ENCODE results near the gene SLC39A1.
"Not testable (repeated sequence)": the region's sequence is repeated elsewhere in the genome, so short reads cannot be mapped to it uniquely, and the experiment has no call there.

SLC39A1 gene

GRCh38 chr1:153928791-153929341, 34.5 kb downstream of the SLC39A1 start:
- DNase-seq: peak; percentile 87

GRCh38 chr1:153928245-153928644, 35.1 kb downstream of the SLC39A1 start:
- DNase-seq: peak; percentile 39

DNA sequence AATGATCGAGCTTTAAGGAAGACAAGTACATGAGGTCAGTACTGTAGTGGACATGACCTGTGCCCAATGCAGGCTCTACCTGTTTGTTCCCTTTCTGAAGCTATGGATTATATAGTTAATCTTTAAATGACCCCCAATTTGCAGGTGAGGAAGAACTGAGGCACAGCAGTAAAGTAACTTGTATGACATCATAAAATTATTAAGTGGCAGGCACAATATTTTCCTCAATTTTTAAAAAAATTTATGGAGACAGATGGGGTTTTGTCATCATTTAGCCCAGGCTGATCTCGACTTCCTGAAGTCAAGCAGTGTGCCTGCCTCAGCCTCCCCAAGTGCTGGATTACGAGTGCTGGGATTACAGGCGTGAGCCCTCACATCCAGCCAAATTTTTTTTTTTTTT, 36.9 kb downstream of the SLC39A1 start:
- DNase-seq: no peak

DNA sequence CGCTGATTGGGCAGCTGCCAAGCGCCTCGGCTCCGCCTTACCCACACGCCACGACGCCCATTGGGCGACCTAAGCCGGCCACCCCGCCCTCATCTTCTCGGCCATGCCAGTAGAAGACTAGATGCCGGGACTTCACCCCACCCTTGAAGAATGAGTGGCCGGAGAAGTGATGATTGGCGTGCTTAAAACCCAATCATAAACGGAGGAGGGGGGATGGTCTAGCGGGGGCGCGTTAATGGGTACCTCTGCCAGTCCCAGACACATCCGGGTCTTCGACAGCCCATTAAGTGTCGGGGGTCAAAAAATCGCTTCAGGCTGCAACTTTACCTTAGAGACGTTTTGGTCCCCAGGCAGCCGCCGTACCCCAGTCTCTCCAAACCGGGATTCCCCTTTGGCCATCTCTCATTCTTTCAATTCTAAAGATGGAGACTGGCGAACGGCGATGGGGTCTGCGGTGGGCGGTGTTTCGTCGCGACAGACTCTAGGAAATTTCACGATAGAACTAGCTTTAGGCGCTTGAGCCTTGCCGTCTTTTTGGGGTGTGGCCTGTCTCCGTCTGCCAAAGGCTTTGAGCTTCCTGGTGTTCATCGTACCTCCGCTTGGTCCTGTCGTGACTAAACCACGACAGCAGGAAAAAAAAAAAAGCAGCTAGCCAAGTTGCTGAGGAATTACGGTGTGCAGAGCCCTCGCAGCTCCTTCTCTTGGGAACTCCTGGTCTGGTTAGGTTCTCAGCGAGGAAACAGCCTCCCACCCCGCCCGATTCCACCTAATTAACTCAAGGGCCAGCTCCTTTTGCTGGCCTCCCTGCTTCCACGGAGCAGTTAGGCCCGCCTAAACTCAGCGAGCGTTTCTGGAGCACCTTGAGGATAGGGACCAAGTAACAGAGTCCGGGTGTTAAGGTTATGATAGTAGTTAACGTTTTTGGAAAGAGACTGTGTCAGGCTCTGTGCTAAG, 40.1 kb downstream of the SLC39A1 start, which contains the start of gene GATAD2B:
TSS of gene GATAD2B (minus strand) at position 1 of the 954 bp plus-strand sequence. CDS start 94,625 bp downstream, outside the sequence.
- DNase-seq: peak; percentile 100

DNA sequence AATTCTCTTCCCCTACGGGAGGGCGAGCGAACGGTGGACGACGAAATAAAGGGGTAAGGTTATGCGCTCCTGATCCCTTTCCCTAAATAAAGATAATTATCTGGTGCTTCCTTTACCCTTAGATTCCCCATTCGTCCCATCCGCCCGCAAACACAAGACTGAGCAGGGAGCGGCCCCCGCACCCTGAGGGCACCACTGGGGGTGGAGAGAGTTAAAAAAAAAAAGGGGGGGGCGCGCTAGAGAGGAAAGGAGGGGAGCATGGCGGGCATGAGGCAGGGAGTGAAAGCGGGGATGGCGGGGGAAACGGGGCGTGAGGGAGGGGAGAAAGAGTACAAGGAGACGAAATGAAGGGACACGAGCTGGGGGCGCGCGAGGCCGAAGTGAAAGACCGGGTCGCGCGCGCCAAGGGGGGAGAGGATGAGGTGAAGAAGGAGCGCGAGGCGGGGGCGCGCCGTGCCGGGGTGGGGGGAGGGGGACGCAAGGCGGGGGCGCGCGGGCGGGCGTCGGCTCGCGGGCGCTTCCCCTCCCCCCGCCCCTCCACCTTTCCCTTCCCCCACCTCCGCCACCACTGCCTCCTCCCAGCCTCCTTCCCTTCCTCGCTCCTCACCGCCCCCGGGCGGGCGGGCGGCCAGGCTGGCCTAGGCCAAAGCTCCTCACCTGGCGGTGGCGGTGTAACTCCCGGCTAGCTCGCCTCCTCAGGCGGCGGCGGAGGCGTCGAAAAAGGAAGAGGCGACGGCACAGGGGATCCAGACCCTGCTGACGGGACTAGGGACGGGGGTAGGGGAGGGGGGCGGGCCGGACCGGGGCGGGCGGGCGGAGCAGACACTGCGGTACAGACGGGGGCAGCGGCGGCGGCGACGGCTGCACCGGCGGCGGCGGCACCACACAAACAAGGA, 41.0 kb downstream of the SLC39A1 start:
- DNase-seq: peak; percentile 48

- peak; percentile 12 for DNase-seq
Observed at GRCh38 chr1:153921803-153922075, 41.6 kb downstream of the SLC39A1 start.

GRCh38 chr1:153921080-153921802, 42.1 kb downstream of the SLC39A1 start:
- DNase-seq: no peak

DNA sequence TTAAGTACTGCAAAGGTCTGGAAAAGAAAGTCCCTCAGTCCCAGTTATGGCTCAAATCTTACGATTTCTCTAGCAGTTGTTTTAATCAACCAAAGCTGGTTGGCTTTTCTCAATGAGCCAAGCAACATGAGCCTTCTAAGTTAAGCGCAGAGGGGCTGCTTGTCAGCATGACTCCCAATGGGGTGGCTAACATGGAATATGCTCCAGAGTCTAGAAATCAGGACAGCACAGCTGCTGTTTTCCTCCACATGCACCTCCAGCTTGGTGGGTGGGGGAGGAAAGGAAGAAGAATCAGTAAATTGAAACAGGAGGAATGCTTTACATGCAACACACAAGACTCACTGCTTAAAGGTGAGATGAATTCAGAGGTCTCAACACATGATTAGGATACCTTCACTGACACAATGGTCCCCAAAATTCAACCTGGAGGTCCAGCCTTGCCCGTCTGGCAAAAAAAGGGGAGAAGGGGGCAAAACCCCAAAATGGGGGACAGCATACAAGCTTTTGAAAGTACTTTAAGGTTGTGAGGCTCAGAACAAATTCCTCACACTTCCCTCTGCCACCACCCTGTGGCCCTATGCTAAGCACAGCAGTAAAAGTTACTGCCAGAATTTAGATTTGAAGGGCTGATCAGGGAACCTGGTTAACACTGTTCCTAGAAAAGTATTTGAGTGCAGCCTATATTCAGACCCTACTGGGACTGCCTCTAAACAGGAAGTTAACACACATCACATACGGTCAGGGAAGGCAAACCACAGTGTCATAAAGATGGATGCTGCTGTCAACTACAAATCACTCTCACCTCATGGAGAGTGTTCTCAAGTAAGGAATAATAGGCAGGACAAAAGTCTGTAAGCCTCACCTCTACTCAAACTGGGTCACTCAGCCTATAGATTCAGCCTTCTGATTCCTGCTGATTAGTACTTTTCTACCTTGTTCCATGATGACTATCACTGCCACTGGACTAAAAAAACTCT, 43.2 kb downstream of the SLC39A1 start:
- no peak for DNase-seq

- DNase-seq: no peak
Observed at GRCh38 chr1:153916297-153916696, 47.0 kb downstream of the SLC39A1 start.

GRCh38 chr1:153912349-153912748, 51.0 kb downstream of the SLC39A1 start:
- no peak for DNase-seq

- not testable (repeated sequence) for DNase-seq
Observed at GRCh38 chr1:153910560-153910959, 52.8 kb downstream of the SLC39A1 start.
